ENCODE results near the gene CDON.

Gene CDON

GRCh38 chr11:125924384-125925007 lies 138.2 kb downstream of the CDON start:
- no peak for DNase-seq (ENCODE audit: low read depth)
- TF ChIP-seq, protein P1, sequence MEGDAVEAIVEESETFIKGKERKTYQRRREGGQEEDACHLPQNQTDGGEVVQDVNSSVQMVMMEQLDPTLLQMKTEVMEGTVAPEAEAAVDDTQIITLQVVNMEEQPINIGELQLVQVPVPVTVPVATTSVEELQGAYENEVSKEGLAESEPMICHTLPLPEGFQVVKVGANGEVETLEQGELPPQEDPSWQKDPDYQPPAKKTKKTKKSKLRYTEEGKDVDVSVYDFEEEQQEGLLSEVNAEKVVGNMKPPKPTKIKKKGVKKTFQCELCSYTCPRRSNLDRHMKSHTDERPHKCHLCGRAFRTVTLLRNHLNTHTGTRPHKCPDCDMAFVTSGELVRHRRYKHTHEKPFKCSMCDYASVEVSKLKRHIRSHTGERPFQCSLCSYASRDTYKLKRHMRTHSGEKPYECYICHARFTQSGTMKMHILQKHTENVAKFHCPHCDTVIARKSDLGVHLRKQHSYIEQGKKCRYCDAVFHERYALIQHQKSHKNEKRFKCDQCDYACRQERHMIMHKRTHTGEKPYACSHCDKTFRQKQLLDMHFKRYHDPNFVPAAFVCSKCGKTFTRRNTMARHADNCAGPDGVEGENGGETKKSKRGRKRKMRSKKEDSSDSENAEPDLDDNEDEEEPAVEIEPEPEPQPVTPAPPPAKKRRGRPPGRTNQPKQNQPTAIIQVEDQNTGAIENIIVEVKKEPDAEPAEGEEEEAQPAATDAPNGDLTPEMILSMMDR (conservative IDR thresholded peaks at IDR 0.05; ENCODE audit: low read depth, low read length): no peak

DNA sequence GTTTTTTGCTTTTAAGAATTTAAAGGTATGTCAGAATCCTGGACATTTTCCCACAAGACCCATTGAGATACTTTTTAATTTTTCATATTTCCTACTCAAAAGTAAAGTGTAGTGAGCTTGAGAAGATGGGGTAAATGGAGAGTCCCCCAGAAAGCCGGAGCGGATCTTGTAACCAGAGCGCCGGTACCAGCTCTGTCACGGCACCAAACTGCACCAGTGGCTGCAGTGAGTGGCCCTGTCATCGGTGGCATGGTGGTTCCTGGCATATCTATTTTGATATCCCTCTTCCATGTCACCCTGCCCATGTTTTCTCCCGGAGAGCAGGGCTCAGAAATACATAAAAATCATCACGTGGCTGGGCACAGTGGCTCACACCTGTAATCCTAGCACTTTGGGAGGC lies 139.0 kb downstream of the CDON start:
- TF ChIP-seq, protein P1 (conservative IDR thresholded peaks at IDR 0.05; ENCODE audit: low read depth, low read length): no peak
- DNase-seq (ENCODE audit: low read depth): no peak
- no peak overlapping the region for H3K4me3 ChIP-seq (ENCODE audit: low read length)

More at GRCh38 chr11:125924384-125925007, 138.2 kb downstream of the CDON start:
- H3K4me3 ChIP-seq (ENCODE audit: low read length): no peak overlapping the region

DNA sequence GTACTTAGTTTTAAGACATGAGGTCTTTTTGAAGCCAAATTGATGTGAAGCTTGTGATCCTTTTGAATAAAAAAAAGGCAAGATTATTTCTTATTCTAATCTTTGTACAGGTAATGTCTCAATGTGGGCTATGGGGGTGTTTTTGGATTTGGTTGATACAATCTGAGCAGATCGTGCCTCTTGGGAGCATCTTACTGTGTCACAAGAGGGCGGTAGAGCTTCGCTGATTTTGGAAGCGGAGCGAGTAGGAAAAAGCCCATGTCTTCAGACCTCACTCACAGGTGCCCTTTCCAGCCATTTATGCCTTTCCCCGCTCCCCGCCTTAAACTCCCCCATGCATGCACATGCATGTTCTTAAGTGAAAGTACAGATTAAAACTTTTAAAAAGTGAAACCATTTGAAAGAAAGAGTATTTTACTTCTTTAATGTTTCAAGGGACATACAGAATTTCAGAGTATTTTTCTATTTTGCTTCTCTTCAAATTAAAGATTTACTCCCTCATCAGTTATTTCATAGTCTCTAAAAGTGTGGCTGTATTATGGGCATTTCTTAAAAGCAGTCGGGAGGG lies 139.6 kb downstream of the CDON start:
- H3K4me3 ChIP-seq (ENCODE audit: low read length): no peak overlapping the region
- TF ChIP-seq, protein P1 (conservative IDR thresholded peaks at IDR 0.05; ENCODE audit: low read depth, low read length): peak; percentile 92
- DNase-seq (ENCODE audit: low read depth): peak; percentile 10

- no peak overlapping the region for H3K4me3 ChIP-seq (ENCODE audit: low read length)
- DNase-seq (ENCODE audit: low read depth): no peak
- TF ChIP-seq, protein P1 (conservative IDR thresholded peaks at IDR 0.05; ENCODE audit: low read depth, low read length): no peak
Measured at GRCh38 chr11:125922156-125922555, 140.5 kb downstream of the CDON start.

GRCh38 chr11:125921042-125921441 lies 141.6 kb downstream of the CDON start:
- TF ChIP-seq, protein P1 (conservative IDR thresholded peaks at IDR 0.05; ENCODE audit: low read depth, low read length): no peak
- H3K4me3 ChIP-seq (ENCODE audit: low read length): no peak overlapping the region
- DNase-seq (ENCODE audit: low read depth): no peak

- TF ChIP-seq, protein P1 (conservative IDR thresholded peaks at IDR 0.05; ENCODE audit: low read depth, low read length): no peak
- DNase-seq (ENCODE audit: low read depth): no peak
- H3K4me3 ChIP-seq (ENCODE audit: low read length): no peak overlapping the region
Measured at GRCh38 chr11:125918140-125918840, 144.4 kb downstream of the CDON start.
